Measurements from ENCODE around the gene FKBP8. TPM values are rescaled to one million over a fixed set of nuclear protein-coding genes. Genes with fewer than 3 reads are reported as not detected.
A peak's percentile ranks its signal among the peaks of the same experiment; 100 is the strongest.

The FKBP8 gene
- total RNA-seq, 1 experiment from 2014 or later: 297 TPM

DNA sequence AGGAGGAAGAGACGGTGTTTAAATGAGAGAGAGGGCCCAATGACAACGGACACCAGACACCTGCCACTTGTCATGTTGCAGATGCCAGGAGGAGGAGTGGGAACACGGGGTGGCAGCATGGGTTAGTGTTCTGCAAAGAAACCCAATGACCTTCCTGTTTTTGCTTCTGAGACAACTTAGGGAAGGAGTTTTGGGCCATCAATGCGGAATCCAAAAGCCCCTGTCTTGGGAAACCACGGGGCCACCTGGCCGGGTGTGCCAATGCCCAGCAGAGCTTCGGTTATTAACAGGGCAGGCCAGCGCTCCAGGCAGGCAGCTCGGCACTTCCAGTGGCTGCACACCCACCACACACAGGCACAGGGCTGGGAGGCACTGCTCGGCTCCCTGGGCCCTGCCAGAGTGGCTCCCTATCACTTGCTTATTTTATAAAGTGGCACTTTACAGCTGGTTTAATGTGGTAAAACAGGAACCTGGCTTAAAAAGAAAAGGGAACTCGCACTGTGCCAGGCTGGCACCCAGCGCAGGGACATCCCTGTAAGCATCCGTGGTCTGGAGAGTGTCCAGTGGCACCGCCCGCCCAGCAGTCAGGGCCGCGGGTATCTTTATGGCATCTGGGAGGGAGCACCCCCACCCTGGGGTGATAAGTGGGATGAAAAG lies 40.6 kb downstream of the FKBP8 start:
- no peak for DNase-seq (ENCODE audit: low read depth)

DNA sequence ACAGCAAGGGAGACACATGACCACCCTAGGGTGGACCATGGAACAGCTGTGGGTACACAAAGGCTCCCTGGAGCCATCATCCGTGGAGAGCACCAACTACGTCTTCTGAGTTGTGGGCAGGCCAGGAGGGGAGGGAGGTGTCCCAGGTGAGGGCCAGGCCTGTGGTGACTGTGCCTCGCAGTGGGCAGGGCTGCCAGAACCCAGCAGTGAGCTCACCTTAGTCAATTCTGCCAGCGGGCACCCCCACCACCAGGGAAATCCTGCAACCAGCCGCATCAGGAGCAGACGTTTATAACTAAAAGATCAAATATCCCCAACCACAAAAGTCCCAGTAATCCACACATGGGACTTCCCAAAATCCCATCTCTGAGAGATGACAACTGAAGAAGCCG lies 41.1 kb downstream of the FKBP8 start:
- DNase-seq (ENCODE audit: low read depth): no peak

DNA sequence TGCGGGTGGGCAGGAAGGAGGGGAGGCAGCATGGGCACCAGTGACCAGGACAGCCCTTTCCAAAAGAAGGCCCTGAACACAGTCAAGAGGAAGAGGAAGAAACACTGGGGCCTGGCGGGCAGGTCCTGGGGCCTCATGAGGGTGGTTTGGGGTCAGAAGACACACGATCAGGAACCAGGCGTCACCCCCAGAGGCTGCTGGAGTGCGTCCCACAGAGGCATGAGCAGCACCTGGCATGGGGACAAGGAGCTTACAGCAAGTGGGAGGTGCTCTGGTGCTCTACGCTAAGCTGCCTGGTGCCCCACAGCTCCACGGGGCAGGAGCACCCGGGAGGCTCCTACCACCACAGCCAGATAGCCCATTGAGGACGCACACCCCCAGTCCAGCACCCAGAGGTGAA lies 41.5 kb downstream of the FKBP8 start:
- DNase-seq (ENCODE audit: low read depth): no peak

DNA sequence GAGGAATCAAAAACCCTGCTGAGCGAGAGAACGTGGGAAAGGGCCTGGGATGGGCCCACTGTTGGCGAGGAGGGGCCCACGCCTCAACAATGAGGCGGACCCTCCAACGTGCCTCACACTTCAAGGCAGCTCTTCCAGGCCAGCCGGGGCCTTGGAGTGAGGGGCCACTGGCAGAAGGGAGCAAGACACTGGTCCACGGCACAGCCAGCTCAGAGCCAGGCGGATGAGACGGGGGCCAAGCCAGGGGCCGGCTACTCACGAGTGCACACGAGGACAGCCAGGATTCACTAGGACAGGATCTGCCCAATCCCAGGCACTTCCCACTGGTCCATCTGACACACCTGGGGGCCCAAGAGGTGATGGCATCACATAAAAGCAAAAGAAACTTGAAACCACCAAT lies 42.0 kb downstream of the FKBP8 start:
- no peak for DNase-seq (ENCODE audit: low read depth)

DNA sequence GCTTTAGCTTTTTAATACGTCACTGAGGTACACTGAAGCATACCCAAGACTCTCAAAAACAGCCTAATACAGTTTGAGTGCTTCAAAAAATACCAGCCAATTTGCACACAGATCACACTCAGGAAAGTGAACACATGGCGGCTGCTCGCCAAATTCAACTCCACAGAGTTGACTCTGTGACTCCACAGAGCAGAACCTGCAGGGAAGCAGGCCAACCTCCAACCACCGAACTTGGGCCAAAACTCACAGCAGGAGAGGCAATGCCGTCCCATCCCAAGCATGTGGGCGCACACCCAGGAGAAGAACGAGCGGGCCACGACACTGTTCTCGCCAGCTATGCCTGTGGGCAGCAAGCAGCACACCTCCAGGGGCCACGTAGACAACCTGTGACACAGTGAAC lies 42.6 kb downstream of the FKBP8 start:
- no peak for DNase-seq (ENCODE audit: low read depth)

DNA sequence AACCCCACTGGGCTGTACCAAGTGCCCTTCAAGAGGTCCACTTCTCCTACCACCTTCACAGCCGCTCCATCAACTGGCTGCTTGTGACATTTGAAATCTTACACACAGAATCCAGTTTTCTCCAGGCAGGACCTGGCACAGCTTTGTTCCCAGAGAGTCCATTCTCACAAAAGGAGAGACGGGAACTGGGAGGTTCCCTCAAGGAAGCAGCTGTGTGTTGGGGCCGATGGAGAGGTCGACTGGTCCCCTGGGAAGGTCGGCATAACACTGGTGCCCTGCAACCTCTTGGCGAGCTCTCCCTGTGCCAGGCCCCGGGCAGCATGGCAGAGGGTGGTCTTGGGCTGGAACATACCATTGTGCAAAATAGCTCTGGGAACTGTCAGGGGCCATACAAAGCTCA lies 43.0 kb downstream of the FKBP8 start:
- DNase-seq (ENCODE audit: low read depth): no peak

DNA sequence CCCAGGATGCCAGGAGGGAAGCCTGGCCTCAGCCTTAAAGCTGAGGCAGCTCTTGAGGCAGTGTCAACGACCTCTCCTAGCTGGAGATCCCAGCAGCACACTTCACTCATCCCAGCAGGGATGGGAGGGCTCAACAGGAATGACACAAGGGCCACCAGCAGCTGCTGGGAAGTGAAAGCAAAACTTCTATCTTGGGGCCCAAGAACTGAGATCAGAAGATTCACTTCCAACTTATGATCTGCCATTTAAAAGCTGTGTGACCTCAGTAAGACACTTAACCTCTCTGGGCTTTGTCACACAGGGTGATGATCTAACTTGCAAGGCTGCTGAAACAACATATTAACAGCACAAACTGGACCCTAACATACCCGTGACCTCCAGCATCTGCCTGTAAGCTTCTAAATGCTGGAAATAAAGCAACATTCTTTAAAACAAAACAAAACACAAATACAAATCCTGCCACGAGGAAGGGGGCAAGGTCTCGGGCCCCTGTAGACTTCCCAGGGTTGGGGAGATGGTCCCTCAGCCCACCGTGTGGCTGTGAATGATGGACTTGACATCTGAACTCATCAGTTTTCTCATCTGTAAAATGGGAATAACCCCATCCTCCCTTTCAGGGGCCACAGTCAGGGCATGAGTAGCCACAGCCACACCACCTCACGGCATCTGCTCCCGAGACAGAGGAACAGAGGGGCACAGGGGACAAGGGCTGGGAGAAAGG lies 44.2 kb downstream of the FKBP8 start:
- no peak for DNase-seq (ENCODE audit: low read depth)

DNA sequence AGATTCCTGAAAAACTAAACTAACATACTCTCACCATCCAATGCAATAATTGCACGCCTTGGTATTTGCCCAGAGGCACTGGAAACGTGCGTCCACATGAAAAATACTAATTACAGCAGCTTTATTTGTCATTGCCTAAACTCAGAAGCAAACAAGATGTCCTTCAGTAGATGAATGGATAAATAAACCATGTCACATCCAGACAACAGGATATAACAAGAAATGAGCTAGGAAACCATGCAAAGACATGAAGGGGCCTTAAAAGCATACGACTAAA lies 46.5 kb downstream of the FKBP8 start:
- no peak for DNase-seq (ENCODE audit: low read depth)

DNA sequence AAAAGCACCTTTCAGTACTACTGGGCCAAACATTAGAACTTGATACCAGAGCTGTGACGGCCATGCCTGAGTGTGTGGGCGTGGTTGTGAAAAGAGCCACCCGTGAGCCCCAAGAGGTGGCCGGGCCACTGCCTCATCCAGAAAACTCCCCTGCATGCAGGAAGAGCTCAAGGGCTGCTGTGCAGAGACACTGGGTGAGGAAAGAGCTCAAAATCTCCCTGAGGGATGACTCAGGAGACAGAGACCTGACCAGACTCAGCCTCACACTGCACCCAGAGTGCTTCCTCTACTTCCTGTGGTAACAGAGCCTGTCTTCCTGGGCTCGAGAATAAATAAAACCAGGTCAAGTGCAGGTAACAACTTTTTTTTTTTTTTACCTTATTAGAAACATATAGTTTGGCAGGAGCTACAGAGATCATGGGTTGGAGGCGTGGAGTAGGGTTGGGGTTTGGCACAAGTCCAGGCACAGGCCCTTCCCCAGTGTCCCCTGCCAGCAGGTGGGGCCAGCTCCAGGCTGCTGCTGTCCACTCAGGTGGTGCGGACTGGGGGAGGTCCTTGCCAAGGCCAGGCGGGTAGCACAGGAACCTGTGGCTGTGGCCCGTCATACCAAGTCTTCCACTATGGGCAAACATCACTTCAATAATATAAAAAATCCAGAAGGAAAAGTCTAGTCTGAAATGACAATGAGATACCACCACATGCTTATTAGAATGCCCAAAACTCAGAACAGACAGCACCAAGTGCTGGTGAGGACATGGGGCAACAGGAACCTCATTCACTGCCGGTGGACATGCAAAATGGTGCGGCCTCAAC lies 47.0 kb downstream of the FKBP8 start:
- DNase-seq (ENCODE audit: low read depth): peak; percentile 75

DNA sequence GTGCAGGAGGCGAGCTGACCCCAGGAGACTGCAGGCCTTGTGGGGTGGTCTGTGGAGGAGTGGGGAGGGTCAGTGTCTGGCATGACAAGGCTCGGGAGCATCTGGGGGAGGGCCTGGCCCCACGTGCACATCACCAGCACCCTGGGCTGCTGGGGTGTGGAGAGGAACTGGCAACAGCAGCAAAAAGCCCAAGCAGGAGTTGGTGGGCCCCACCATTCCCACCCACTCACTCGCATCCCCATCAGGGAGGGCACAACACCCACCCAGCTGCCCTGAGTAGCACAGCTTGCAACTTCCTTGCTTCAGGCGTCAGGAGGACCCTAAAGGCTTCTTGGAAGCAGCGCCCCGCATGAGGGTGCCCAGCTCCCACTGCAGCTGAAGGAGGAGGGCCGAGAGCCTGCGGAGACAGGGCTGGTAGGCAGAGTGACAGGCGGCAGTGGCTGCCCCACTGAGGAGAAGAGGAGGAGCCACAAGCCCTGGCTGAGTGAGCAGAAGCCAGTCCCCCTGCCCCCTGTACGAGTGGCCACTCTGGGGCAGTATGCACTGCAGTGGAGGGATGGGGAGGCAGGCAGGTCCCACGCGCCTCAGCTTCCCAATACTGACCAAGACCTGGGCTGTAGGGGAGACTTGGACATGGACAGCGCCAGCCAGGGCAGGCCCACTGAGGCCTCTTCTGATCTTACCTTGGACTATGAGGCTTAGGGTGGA lies 48.0 kb downstream of the FKBP8 start:
- DNase-seq (ENCODE audit: low read depth): no peak

DNA sequence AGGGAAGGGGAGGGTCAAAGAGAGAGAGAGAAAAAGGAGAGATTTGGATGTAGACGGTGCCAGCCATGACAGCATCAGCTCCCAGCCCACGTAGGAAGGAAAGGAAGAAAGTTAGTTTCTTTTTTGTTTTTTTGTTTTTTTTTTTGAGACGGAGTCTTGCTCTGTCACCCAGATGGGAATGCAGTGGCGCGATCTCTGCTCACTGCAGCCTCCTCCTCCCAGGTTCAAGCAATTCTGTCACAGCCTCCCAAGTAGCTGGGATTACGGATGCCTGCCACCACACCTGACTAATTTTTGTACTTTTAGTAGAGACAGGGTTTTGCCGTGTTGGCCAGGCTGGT lies 49.1 kb downstream of the FKBP8 start:
- DNase-seq (ENCODE audit: low read depth): no peak

DNA sequence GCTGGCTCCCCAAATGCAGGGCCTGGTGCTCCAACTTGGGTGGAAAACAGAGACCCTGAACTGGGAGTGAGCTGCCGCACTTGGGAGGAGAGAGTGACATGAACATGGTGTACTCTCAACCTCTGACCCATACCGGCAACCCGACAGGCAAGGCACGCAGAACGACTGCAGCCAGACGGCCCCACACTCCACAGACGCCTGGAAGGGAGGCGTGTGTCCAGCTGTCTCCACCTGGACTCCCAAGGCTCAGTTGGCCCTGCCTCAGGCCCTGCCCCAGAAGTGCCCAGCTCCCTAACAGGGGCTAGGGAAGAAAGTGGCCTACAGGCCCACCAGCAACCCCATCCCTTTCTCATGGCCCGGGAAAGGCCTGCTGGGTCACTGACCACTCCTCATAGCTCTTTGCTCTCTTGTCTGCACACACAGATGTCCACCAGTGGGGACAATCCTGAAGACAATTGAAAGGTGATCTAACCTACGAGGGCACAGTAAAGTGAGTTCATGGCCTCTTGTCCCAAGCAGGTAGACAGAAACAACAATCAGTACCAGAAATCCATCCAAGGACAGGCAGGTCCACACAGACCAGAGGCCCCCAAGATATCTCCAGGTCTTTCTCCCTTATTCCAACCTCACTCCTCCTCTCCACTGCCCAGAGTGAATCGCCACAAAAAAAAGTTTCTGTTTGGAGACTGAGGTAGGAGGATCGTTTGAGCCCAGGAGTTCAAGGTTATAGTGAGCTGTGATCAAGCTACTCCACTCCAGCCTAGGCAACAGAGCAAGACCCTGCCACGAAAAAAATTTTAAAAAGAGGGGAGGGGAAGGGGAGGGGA lies 49.7 kb downstream of the FKBP8 start:
- no peak for DNase-seq (ENCODE audit: low read depth)

DNA sequence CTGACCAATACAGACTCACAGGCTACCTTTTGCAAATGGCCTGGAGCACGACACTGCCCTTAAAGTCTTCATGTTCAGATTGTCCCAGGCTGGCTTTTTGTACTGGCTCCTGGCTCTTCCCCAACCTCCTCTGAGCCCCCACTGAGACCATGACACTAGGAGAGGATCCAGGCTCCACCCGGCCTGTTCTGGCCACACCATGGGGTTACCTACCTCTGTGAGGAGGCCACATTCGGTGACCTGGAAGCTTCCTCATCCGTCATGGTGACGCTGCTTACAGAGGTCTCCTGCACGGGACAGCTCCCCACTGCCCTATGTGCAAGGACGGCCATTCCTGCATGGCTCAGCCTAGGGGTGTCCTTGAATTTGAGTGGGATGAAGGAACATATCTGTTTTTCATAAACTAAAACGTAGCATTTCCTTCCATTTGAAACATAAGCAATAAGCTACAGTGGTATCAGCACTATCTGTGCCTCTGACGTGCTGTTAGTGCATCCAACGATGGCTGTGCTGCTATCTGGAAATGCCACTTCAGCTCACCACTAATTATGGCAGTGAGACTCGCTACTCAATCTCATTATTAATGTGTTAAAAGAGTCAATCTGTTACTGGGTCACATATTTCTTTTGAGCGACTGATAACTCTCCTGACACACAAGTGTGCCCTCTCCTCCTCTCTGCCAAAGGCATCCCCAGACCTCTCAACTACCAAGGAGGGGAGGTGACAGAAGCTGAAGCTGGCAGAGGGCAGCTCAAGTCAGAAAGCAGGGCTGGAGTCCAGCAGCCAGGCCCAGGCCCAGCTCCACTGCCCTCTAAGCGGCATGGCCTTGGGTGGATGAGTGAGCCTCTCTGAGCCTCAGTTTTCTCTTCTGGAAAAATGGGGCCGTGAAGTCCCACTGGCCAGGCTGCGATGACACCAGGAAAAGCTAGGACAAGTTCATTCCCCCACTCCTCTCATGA lies 51.1 kb downstream of the FKBP8 start:
- no peak for DNase-seq (ENCODE audit: low read depth)

DNA sequence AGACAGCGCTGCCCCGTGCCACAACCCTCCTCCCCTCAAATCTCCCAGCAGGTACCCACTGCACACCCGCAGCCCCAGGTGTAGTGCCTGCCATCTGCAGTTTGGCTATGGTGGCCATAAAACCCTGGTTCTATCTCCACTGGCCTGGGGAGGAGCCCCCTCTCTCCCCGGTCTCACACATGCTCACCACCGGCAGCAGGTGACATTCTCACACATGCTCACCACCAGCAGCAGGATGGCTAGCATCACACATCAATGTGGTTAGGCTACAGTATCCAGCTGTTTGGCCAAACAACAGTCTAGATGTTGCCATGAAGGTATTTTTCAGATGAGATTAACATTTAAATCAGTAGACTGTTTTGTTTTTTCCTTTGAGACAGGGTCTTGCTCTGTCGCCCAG lies 52.6 kb downstream of the FKBP8 start:
- no peak for DNase-seq (ENCODE audit: low read depth)

DNA sequence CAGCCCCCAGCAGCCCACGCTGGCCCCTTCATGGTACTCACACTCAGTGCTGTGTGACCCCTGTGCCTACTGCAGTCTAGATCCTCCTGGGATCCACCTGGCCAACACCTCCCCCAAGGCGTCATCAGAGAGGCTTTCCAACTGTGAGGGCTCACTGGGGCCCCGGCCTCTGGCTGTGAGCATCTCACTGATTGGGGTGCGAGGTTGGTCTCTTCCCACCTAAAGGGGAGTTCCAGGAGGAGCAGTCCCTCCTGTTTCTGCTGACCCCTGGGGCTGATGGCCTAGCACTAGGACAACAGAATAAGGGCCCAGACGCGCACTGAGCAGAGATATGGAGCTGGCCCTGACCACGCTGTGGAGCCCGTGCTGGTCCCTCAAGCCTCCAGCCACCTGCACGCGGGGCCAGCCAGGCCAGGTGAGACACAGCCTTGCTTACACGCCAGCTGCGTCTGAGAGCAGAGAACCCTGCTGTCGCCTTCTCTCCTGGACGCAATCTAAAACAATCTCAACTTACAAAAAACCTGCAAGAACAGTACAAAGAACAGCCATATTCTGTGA lies 53.7 kb downstream of the FKBP8 start:
- DNase-seq (ENCODE audit: low read depth): no peak

DNA sequence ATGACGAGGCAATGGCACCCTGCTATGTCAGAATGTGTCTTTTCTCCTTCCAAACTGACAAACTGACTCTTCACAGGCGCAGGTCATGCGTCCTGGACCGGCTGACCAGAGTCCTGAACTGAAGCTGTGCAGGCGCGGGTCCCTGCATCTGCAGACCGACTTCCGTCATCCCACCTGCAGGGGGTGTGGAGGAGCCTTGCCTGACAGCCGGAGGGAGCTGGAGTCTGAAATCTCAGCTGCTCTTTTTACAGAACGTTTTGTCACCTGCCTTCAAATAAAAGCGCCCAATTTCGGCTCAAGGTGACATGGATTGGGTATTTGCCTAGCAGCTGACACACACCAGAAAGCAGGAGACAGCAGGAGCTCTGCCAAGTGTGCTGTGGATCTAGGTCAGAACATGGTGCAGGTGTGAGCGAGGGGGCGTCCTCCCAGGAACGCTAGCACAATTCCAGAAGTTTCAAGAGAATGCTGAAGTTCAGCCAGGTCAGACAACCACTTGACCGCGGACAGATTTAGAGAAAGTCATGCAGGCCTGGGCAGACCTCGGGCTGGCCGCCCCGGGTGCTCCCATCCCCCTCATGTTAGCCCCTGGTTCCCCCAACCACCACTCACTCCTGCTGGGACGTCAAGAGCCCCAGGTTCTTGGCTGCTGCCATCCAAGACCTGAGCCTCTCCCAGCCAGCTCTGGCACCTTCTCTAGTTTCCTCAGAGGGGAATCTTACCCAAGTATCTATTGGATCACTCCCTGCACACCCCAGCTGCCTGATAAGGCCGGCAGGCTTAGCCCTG lies 54.3 kb downstream of the FKBP8 start:
- DNase-seq (ENCODE audit: low read depth): no peak

DNA sequence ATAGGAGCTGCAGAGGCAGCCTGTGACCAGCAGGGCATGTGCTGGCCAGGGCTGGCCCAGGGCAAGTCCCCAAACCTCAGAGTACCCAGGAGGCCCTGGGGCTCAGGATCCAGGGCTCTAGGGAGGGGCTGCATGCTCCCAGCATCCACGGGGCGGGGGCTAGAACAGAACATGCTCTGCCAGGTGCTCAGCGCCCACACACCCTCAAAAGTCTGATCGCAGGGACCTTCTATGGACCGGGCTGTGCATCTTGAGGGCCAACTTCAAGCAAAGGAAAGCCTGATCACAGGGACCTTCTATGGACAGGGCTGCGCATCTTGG lies 55.0 kb downstream of the FKBP8 start:
- DNase-seq (ENCODE audit: low read depth): no peak

DNA sequence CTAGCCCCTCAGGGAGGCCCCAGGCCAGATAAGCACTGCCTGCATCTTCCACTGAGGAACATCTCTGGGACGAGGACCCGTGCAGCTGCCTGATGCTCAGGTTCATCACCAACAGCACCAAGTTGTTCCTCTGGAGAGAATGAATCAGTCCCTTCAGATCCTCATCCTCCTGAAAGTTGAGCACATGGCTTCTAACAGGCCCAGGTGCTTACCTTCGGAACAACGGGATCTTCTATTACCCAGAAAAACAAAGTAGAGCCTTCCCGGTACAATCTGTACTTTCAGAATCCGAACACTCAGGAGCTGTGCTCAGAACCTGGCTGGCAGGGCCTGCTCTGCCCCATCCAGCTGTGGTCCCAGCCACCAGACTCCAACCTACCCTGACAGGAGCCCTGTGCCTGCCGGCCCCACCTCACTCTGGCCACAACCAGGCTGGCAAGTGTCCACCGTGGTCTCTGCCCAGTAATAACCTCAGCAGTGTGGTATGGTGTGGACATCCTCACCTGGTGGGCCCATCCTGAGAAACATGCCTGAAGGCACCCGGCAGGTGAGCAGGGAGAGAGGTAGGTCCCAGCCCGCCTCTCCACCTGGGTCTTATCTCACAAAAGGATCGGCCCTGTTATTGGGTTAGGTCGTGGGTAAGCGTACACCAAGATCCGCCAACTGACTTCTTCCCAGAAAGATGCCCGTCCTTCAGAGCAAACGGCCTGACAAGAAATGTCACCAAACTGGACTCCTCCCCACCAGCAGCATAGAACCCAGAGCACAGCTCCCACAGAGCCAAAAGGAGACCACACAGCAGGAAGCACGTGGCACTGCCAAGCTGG lies 55.6 kb downstream of the FKBP8 start:
- DNase-seq (ENCODE audit: low read depth): no peak

DNA sequence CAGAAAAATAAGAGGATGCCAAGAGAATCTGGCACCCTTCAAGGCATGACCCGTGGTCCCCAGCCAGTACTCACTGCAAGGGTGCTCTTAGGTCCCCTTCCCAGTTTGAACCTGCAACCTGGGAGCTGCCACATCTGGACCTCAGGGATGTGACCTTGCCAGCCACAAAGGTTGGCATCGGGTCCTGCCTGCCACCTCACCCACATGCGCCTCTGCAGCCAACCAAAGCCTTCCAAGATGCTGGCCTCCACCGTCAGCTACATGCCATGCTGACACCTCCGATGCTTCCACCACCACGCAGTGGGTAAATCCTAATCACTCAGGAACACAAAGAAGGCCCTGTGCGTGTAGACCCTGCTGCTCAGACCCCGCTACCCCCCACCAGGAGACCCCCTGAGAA lies 56.6 kb downstream of the FKBP8 start:
- no peak for DNase-seq (ENCODE audit: low read depth)

All from M059J (cell line).